SH-SY5Y (cell line): ENCODE measurements around the gene CCDC149.

ENCODE experiments used
- GATA2 ChIP-seq: IDR thresholded peaks from 2 replicates; pipeline ENCODE4 v1.6.1; 2011; ENCODE audit warnings: mild to moderate bottlenecking, low read depth, low read length
- GATA3 ChIP-seq: IDR thresholded peaks from 2 replicates; pipeline ENCODE4 v1.6.1; 2011; ENCODE audit warnings: low read depth, mild to moderate bottlenecking, low read length, moderate library complexity

CCDC149 gene

GRCh38 chr4:24768006-24768405 is 144.8 kb downstream of the CCDC149 start:
- TF ChIP-seq GATA2: no peak
- no peak for TF ChIP-seq GATA3

GRCh38 chr4:24765376-24765988 is 147.4 kb downstream of the CCDC149 start:
- no peak for TF ChIP-seq GATA2
- TF ChIP-seq GATA3: no peak

GRCh38 chr4:24764345-24764744 is 148.5 kb downstream of the CCDC149 start:
- TF ChIP-seq GATA3: no peak
- no peak for TF ChIP-seq GATA2

GRCh38 chr4:24763631-24764297 is 149.1 kb downstream of the CCDC149 start:
- TF ChIP-seq GATA2 (no peak), GATA3 (no peak)
